Calu3 (cell line): ENCODE data around the gene MCCD1. TPM values are rescaled to one million over a fixed set of nuclear protein-coding genes. Genes with fewer than 3 reads are reported as not detected.

Experiments
- BruUV-seq: library from RNA; stranded (reverse); fragments of 400-500 nt; replicated peaks from 2 replicates; lab custom pipeline; 2021; lab: Mats Ljungman, UMichigan
- CTCF ChIA-PET: fragments of 300-600 bp; sonication (Branson Sonifier 250); formaldehyde crosslinking; loops from one replicate; lab custom pipeline; 2022; ENCODE audit warnings: antibody characterized with exemption; lab: Charles Lee
- DNase-seq: peaks from one replicate; pipeline ENCODE4 v3.0.0; 2022
- H3K27ac Mint-ChIP-seq: one replicate; pipeline ENCODE4 v1.8.0; 2022; ENCODE audit warnings: mixed read lengths; ENCODE audit not compliant: unreplicated experiment
- H3K27me3 Mint-ChIP-seq: one replicate; pipeline ENCODE4 v1.8.0; 2022; ENCODE audit warnings: mixed read lengths; ENCODE audit not compliant: unreplicated experiment
- H3K36me3 Mint-ChIP-seq: one replicate; pipeline ENCODE4 v1.8.0; 2022; ENCODE audit warnings: mild to moderate bottlenecking, moderate library complexity, mixed read lengths; ENCODE audit not compliant: insufficient read depth, unreplicated experiment
- H3K4me1 Mint-ChIP-seq: one replicate; pipeline ENCODE4 v1.8.0; 2022; ENCODE audit warnings: mild to moderate bottlenecking, low read depth, mixed read lengths; ENCODE audit not compliant: unreplicated experiment
- H3K4me3 Mint-ChIP-seq: one replicate; pipeline ENCODE4 v1.8.0; 2022; ENCODE audit warnings: mild to moderate bottlenecking, low read depth, moderate library complexity, mixed read lengths; ENCODE audit not compliant: unreplicated experiment
- H3K9me3 Mint-ChIP-seq: one replicate; pipeline ENCODE4 v1.8.0; 2022; ENCODE audit warnings: low read depth, mixed read lengths; ENCODE audit not compliant: unreplicated experiment
- intact Hi-C: fragments of 100-400 bp; cut with micrococcal nuclease; formaldehyde crosslinking; loops from one replicate; pipeline ENCODE4 v1.10.0; 2022; ENCODE audit not compliant: unreplicated experiment
- total RNA-seq: library from RNA; stranded (reverse); gene quantifications from 2 replicates; pipeline ENCODE4 v1.2.3, GENCODE V29; 2022
- TF ChIP-seq, protein P1 (sequence below): fragments of 200-600 bp; IDR thresholded peaks from one replicate; pipeline ENCODE4 v1.8.0; 2022; ENCODE audit warnings: antibody characterized with exemption; ENCODE audit not compliant: unreplicated experiment

The MCCD1 gene
- total RNA-seq, 1 experiment from 2014 or later, result not detected

DNA sequence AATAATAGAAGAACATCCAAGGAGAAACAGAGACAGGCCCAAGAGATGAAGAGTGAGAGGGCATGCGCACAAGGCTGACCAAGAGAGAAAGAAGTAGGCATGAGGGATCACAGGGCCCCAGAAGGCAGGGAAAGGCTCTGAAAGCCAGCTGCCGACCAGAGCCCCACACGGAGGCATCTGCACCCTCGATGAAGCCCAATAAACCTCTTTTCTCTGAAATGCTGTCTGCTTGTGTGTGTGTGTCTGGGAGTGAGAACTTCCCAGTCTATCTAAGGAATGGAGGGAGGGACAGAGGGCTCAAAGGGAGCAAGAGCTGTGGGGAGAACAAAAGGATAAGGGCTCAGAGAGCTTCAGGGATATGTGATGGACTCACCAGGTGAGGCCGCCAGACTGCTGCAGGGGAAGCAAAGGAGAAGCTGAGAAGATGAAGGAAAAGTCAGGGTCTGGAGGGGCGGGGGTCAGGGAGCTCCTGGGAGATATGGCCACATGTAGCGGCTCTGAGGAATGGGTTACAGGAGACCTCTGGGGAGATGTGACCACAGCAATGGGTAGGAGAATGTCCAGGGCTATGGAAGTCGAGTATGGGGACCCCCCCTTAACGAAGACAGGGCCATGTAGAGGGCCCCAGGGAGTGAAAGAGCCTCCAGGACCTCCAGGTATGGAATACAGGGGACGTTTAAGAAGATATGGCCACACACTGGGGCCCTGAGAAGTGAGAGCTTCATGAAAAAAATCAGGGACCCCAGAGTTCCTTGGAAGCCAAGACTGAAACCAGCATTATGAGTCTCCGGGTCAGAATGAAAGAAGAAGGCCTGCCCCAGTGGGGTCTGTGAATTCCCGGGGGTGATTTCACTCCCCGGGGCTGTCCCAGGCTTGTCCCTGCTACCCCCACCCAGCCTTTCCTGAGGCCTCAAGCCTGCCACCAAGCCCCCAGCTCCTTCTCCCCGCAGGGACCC lies 45.6 kb downstream of the MCCD1 start:
- BruUV-seq, result no TSS peak

DNA sequence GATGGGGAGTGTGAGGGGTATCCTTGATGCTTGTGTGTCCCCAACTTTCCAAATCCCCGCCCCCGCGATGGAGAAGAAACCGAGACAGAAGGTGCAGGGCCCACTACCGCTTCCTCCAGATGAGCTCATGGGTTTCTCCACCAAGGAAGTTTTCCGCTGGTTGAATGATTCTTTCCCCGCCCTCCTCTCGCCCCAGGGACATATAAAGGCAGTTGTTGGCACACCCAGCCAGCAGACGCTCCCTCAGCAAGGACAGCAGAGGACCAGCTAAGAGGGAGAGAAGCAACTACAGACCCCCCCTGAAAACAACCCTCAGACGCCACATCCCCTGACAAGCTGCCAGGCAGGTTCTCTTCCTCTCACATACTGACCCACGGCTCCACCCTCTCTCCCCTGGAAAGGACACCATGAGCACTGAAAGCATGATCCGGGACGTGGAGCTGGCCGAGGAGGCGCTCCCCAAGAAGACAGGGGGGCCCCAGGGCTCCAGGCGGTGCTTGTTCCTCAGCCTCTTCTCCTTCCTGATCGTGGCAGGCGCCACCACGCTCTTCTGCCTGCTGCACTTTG lies 46.7 kb downstream of the MCCD1 start, which contains the start of gene TNF:
TNF (plus strand) TSS at position 231 of the 567 bp plus-strand sequence; CDS start at position 408, 177 bp downstream.
- CTCF ChIA-PET, result interaction anchor here (1.0 to 1.4 kb wide), 3 partner anchors 21 to 28 kb away, joined by 3 to 5 read pairs (median 4); partner anchors contain the start of gene NFKBIL1
- BruUV-seq, result no TSS peak
- H3K27me3 Mint-ChIP-seq, result peaks cover 53% of the 10 kb centered on the region

More for the DNA sequence above, 45.6 kb downstream of the MCCD1 start:
- CTCF ChIA-PET, result interaction anchor here (0.5 to 2.3 kb wide), 6 partner anchors 9 to 27 kb away, joined by 3 to 8 read pairs (median 4); partner anchors contain the start of gene NFKBIL1
- DNase-seq, result no peak
- no peak overlapping the region for H3K4me3 Mint-ChIP-seq
- intact Hi-C loops, result no loop called here
- H3K27me3 Mint-ChIP-seq, result peaks cover 58% of the 10 kb centered on the region
- no peaks in the 10 kb centered on the region for H3K9me3 Mint-ChIP-seq
- TF ChIP-seq, protein P1, sequence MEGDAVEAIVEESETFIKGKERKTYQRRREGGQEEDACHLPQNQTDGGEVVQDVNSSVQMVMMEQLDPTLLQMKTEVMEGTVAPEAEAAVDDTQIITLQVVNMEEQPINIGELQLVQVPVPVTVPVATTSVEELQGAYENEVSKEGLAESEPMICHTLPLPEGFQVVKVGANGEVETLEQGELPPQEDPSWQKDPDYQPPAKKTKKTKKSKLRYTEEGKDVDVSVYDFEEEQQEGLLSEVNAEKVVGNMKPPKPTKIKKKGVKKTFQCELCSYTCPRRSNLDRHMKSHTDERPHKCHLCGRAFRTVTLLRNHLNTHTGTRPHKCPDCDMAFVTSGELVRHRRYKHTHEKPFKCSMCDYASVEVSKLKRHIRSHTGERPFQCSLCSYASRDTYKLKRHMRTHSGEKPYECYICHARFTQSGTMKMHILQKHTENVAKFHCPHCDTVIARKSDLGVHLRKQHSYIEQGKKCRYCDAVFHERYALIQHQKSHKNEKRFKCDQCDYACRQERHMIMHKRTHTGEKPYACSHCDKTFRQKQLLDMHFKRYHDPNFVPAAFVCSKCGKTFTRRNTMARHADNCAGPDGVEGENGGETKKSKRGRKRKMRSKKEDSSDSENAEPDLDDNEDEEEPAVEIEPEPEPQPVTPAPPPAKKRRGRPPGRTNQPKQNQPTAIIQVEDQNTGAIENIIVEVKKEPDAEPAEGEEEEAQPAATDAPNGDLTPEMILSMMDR, result no peak
- H3K4me1 Mint-ChIP-seq, result no peaks in the 10 kb centered on the region
- H3K27ac Mint-ChIP-seq, result no peak overlapping the region
- H3K36me3 Mint-ChIP-seq, result no peaks in the 10 kb centered on the region

DNA sequence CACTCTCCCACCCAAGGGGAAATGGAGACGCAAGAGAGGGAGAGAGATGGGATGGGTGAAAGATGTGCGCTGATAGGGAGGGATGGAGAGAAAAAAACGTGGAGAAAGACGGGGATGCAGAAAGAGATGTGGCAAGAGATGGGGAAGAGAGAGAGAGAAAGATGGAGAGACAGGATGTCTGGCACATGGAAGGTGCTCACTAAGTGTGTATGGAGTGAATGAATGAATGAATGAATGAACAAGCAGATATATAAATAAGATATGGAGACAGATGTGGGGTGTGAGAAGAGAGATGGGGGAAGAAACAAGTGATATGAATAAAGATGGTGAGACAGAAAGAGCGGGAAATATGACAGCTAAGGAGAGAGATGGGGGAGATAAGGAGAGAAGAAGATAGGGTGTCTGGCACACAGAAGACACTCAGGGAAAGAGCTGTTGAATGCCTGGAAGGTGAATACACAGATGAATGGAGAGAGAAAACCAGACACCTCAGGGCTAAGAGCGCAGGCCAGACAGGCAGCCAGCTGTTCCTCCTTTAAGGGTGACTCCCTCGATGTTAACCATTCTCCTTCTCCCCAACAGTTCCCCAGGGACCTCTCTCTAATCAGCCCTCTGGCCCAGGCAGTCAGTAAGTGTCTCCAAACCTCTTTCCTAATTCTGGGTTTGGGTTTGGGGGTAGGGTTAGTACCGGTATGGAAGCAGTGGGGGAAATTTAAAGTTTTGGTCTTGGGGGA lies 47.4 kb downstream of the MCCD1 start:
- no peaks in the 10 kb centered on the region for H3K9me3 Mint-ChIP-seq
- intact Hi-C loops, result no loop called here
- TF ChIP-seq, protein P1, result no peak
- DNase-seq, result no peak
- H3K27me3 Mint-ChIP-seq, result peaks cover 60% of the 10 kb centered on the region
- peaks cover 5% of the 10 kb centered on the region for H3K36me3 Mint-ChIP-seq
- peaks cover 9% of the 10 kb centered on the region for H3K4me1 Mint-ChIP-seq
- CTCF ChIA-PET, result interaction anchor here (0.6 to 1.8 kb wide), 7 partner anchors 14 to 384 kb away, joined by 3 to 5 read pairs (median 4); partner anchors contain the start of gene NFKBIL1
- H3K27ac Mint-ChIP-seq, result no peak overlapping the region
- no TSS peak for BruUV-seq
- H3K4me3 Mint-ChIP-seq, result no peak overlapping the region

More for the DNA sequence above, 46.7 kb downstream of the MCCD1 start, which contains the start of gene TNF:
- H3K27ac Mint-ChIP-seq, result no peak within 1 kb of the TSS
- H3K4me3 Mint-ChIP-seq, result no peak within 1 kb of the TSS
- H3K36me3 Mint-ChIP-seq, result no peaks in the 10 kb centered on the region
- TF ChIP-seq, protein P1, result no peak
- DNase-seq, result no peak
- intact Hi-C loops, result no loop called here
- H3K9me3 Mint-ChIP-seq, result no peaks in the 10 kb centered on the region
- peaks cover 2% of the 10 kb centered on the region for H3K4me1 Mint-ChIP-seq
